ENCODE results near the gene TBX4. TPM values are rescaled to one million over a fixed set of nuclear protein-coding genes. Genes with fewer than 3 reads are reported as not detected.

Gene TBX4
- total RNA-seq, 3 donors from 2014 or later = 0.80 TPM; not detected in 2

DNA sequence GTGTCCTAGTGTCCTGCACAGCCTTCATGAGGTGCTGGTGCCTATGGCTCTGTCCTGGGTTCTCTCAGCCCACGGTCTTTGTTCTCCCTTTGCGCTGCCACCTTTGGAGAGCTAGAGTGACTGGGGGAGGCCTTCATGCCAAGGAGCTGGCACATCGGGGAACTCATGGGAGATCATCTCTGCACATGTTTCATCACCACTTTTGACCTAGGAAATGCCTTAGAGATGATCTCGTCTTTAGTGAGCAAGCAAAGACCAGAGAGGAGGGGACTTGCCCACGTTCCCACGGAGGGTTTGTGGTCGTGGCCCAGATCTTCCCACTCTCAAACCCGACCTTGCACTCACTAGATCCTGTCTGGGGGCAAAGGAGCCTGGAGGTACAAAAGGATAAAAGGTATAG is 23.5 kb downstream of the TBX4 start:
- Histone ChIP-seq H3K4me3 (no peak overlapping the region), H3K36me3 (no peaks in the 10 kb centered on the region), H3K27ac (no peak overlapping the region), H3K9me3 (no peaks in the 10 kb centered on the region), H3K4me1 (no peaks in the 10 kb centered on the region), H3K27me3 (peaks cover 0 to 16% of the 10 kb centered on the region in 2 donors)
- no peak for DNase-seq (ENCODE audit: low spot score in 2 of 2)
- intact Hi-C loops (cut with DNase I; ENCODE audit: low total_unique reads) = no loop called here
- TF ChIP-seq POLR2AphosphoS5 (IDR thresholded peaks at IDR 0.05) (no peak), POLR2A (IDR thresholded peaks at IDR 0.05) (no peak)
- TF ChIP-seq, protein P1, sequence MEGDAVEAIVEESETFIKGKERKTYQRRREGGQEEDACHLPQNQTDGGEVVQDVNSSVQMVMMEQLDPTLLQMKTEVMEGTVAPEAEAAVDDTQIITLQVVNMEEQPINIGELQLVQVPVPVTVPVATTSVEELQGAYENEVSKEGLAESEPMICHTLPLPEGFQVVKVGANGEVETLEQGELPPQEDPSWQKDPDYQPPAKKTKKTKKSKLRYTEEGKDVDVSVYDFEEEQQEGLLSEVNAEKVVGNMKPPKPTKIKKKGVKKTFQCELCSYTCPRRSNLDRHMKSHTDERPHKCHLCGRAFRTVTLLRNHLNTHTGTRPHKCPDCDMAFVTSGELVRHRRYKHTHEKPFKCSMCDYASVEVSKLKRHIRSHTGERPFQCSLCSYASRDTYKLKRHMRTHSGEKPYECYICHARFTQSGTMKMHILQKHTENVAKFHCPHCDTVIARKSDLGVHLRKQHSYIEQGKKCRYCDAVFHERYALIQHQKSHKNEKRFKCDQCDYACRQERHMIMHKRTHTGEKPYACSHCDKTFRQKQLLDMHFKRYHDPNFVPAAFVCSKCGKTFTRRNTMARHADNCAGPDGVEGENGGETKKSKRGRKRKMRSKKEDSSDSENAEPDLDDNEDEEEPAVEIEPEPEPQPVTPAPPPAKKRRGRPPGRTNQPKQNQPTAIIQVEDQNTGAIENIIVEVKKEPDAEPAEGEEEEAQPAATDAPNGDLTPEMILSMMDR (IDR thresholded peaks at IDR 0.05) = no peak

DNA sequence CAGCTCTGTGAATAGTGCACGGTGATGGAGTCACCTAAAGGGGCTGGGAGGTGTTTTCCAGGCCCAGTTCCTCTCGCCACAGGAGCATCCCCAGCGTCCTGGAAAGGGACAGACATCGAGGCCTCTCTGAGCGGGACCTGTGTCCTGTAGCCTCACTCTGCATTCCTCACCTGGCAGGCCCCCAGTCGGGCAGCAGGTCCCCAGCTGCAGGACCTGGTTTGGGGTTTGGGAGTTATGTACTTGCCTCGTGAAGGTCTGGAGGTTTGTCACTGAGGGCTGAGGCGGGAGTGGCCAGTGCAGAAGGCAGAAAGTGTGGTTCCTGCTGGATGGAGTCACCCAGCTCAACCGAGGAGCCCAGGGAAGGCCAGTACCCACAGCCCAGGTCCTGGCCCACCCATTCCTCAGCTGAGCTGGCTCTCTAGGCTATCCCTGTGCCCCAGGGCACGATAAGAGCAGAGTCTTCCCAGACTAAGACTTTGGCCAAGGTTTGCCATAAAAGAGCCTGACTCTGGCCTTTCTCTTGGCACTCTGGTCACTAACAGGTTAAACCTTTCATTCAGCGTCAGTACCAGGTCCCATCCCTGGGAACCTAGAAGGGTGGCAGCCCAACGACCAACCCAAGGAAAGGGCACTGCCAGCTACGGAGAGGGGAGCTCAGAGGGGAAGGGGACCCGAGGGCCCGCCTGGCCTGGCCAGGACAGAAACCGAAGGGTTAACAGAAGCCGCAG is 24.4 kb downstream of the TBX4 start:
- Histone ChIP-seq H3K36me3 (no peaks in the 10 kb centered on the region), H3K9me3 (no peaks in the 10 kb centered on the region), H3K27me3 (peaks cover 0 to 16% of the 10 kb centered on the region in 2 donors), H3K4me3 (no peak overlapping the region), H3K4me1 (no peaks in the 10 kb centered on the region), H3K27ac (no peak overlapping the region)
- intact Hi-C loops (cut with DNase I; ENCODE audit: low total_unique reads) = no loop called here
- TF ChIP-seq POLR2A (IDR thresholded peaks at IDR 0.05) (no peak), POLR2AphosphoS5 (IDR thresholded peaks at IDR 0.05) (no peak)
- TF ChIP-seq, protein P1 (IDR thresholded peaks at IDR 0.05) = no peak
- DNase-seq (ENCODE audit: low spot score in 2 of 2) = no peak

DNA sequence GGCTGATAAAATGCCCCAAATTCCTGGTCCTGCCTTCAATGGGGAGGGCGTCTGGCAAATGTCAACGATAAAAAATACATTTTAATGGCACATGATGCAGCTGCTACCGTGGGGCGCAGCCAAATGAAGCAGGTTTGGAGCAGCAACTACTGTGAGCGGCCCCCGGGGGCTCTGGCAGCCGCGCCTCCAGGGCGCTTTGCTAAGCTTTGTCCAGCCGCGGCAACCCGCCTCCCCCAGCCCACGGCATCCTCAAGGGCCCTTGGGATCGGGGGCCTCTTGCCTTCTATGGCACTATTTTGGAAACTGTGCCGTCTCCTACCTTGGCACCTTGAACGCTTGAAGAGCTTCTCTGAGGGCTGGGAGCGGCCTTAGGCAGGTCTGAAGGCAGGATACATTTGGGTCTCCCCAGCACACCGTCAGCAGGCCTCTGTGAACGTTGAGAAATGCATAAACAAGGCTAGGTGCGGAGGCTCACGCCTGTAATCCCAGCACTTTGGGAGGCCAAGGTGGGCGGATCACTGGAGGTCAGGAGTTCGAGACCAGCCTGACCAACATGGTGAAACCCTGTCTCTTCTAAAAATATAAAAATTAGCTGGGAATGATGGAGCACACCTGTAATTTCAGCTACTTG is 25.1 kb downstream of the TBX4 start:
- H3K27ac ChIP-seq = no peak overlapping the region
- DNase-seq (ENCODE audit: low spot score in 2 of 2) = no peak

DNA sequence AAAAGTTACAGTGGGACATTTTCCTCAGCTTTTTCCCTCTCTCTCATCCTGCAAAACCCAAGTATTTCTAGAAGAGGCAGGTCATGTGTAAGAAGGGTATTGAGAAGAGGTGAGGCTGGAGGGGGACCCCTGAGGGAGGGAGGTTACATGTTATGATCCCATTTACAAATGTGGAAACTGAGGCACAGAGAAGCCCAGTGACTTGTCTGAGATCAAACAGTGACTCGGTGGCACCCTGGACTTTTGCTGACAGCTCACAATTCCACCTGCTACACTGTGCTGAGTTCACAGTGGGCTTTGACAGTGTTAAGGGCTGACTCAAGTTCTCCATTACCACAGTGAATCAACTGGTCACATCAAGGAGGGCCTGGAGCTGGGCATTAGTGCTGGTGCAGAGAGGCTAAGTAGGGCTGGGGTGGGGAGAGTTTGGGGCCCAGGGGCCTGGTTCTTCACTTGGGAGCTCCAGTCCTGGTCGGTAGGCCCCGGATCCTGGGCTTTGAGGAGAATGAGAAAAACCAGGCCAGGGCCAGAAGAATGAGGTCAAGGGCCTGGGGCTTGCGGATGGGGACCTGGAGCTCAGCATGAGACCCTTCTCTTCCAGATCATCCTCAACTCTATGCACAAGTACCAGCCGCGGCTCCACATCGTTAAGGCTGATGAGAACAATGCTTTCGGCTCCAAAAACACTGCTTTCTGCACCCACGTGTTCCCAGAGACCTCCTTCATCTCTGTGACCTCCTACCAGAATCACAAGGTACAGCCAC is 26.0 kb downstream of the TBX4 start:
- Histone ChIP-seq H3K4me1 (no peaks in the 10 kb centered on the region), H3K36me3 (no peaks in the 10 kb centered on the region), H3K27me3 (peaks cover 0 to 16% of the 10 kb centered on the region in 2 donors), H3K4me3 (no peak overlapping the region), H3K9me3 (no peaks in the 10 kb centered on the region), H3K27ac (no peak overlapping the region)
- no peak for DNase-seq (ENCODE audit: low spot score in 2 of 2)
- intact Hi-C loops (cut with DNase I; ENCODE audit: low total_unique reads) = no loop called here
- TF ChIP-seq POLR2AphosphoS5 (IDR thresholded peaks at IDR 0.05) = no peak
- no peak for TF ChIP-seq POLR2A (IDR thresholded peaks at IDR 0.05)
- TF ChIP-seq, protein P1 (IDR thresholded peaks at IDR 0.05) = no peak

More for the DNA sequence above, 25.1 kb downstream of the TBX4 start:
- H3K27me3 ChIP-seq = peaks cover 0 to 16% of the 10 kb centered on the region in 2 donors
- intact Hi-C loops (cut with DNase I; ENCODE audit: low total_unique reads) = no loop called here
- H3K4me3 ChIP-seq = no peak overlapping the region
- TF ChIP-seq POLR2A (IDR thresholded peaks at IDR 0.05) (no peak), POLR2AphosphoS5 (IDR thresholded peaks at IDR 0.05) (no peak)
- TF ChIP-seq, protein P1 (IDR thresholded peaks at IDR 0.05) = no peak
- no peaks in the 10 kb centered on the region for H3K4me1 ChIP-seq
- no peaks in the 10 kb centered on the region for H3K9me3 ChIP-seq
- H3K36me3 ChIP-seq = no peaks in the 10 kb centered on the region

All from breast epithelium (tissue), 4 donors.